SU-DHL-6 (cell line): ENCODE data around the gene WDR43.
A peak's percentile ranks its signal among the peaks of the same experiment; 100 is the strongest.

Experiments used
- H2AFZ ChIP-seq: fragments of 200-600 bp; sonication (generic); 2 replicates; pipeline ENCODE4 v1.6.1; 2014; ENCODE audit warnings: low read depth, mild to moderate bottlenecking, moderate library complexity, mixed read lengths, antibody characterized with exemption, low read length; ENCODE audit not compliant: severe bottlenecking
- H3F3A ChIP-seq: fragments of 200-600 bp; shearing (Covaris generic); 2 replicates; pipeline ENCODE4 v1.6.0; 2016; ENCODE audit warnings: antibody characterized with exemption, mild to moderate bottlenecking; ENCODE audit not compliant: insufficient read depth
- H3K27ac ChIP-seq: fragments of 200-600 bp; sonication (generic); 2 replicates; pipeline ENCODE4 v1.5.1; 2016; ENCODE audit warnings: low read depth, mild to moderate bottlenecking, low read length, moderate library complexity, mixed read lengths
- H3K27me3 ChIP-seq: fragments of 200-600 bp; sonication (generic), shearing (Covaris generic); 2 replicates; pipeline ENCODE4 v1.6.0; 2014; ENCODE audit warnings: mild to moderate bottlenecking, low read length
- H3K36me3 ChIP-seq: fragments of 200-600 bp; sonication (generic); 2 replicates; pipeline ENCODE4 v1.6.1; 2014; ENCODE audit warnings: mild to moderate bottlenecking, low read length, mixed read lengths
- H3K4me2 ChIP-seq: fragments of 300-600, 200-600 bp; shearing (Covaris generic), sonication (generic); 2 replicates; pipeline ENCODE4 v1.6.0; 2014; ENCODE audit warnings: low read length, low read depth, mild to moderate bottlenecking; ENCODE audit not compliant: poor library complexity, severe bottlenecking
- H3K4me3 ChIP-seq: fragments of 200-600 bp; sonication (generic); 2 replicates; pipeline ENCODE4 v1.5.1; 2014; ENCODE audit warnings: antibody characterized with exemption, low read length, mild to moderate bottlenecking, mixed read lengths; ENCODE audit not compliant: insufficient read depth, poor library complexity, severe bottlenecking
- H3K79me2 ChIP-seq: fragments of 200-600 bp; sonication (generic); 2 replicates; pipeline ENCODE4 v1.6.1; 2014; ENCODE audit warnings: mild to moderate bottlenecking, low read length, moderate library complexity; ENCODE audit not compliant: insufficient read depth
- H3K9ac ChIP-seq: fragments of 200-600 bp; sonication (generic); 2 replicates; pipeline ENCODE4 v1.7.0; 2014; ENCODE audit warnings: mild to moderate bottlenecking, low read length
- H3K9me2 ChIP-seq: fragments of 200-600 bp; sonication (generic); replicated peaks from 2 replicates; pipeline ENCODE4 v1.6.1; 2014; ENCODE audit warnings: low read length; ENCODE audit not compliant: insufficient read depth
- H3K9me3 ChIP-seq: fragments of 200-600 bp; sonication (generic); 2 replicates; pipeline ENCODE4 v1.6.1; 2014; ENCODE audit warnings: low read length, mixed read lengths; ENCODE audit not compliant: insufficient read depth
- H4K20me1 ChIP-seq: fragments of 200-600 bp; sonication (generic); 2 replicates; pipeline ENCODE4 v1.6.1; 2014; ENCODE audit warnings: low read depth, mild to moderate bottlenecking, antibody characterized with exemption, low read length, moderate library complexity, mixed read lengths
- EZH2phosphoT487 ChIP-seq: fragments of 200-600 bp; sonication (generic), shearing (Covaris generic); conservative IDR thresholded peaks from 2 replicates; pipeline ENCODE4 v1.6.1; 2018; ENCODE audit warnings: mild to moderate bottlenecking, antibody characterized with exemption, low read length, moderate library complexity, mixed read lengths
- TF ChIP-seq, protein P1 (sequence below): fragments of 200-600 bp; sonication (generic); IDR thresholded peaks from one replicate; pipeline ENCODE4 v1.5.1; 2017; ENCODE audit warnings: antibody characterized with exemption, mild to moderate bottlenecking, low read length, moderate library complexity; ENCODE audit not compliant: insufficient read depth, poor library complexity, severe bottlenecking

WDR43 gene

GRCh38 chr2:28952836-28953211 lies 58.4 kb downstream of the WDR43 start:
- no peak overlapping the region for H3K27ac ChIP-seq

DNA sequence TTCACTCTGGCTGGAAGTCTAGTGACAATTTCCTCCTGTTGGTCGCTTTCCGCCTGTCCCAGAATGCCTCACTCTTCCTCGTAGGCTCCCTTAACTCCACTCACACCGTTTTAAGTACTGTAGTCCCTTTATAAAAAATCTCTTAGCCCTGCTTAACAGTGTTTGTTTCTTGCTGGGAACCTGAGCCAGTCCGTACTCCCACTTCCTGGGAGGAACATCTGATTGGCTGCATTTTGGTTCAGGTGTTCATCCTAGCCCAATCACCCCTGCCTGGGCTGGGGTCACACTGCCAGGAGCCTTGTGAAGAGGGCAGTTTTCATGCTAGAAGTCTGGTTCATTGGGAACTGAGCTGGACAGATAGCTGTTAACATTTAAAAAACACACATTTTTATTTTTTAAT lies 61.0 kb downstream of the WDR43 start:
- no peak overlapping the region for H3K27ac ChIP-seq
- no peaks in the 10 kb centered on the region for H3K79me2 ChIP-seq
- H2AFZ ChIP-seq = no peak overlapping the region
- H3K4me3 ChIP-seq = no peak overlapping the region
- no peaks in the 10 kb centered on the region for H3K27me3 ChIP-seq
- H3F3A ChIP-seq = no peaks in the 10 kb centered on the region; the same call in 1 of the 2 replicates
- TF ChIP-seq, protein P1, sequence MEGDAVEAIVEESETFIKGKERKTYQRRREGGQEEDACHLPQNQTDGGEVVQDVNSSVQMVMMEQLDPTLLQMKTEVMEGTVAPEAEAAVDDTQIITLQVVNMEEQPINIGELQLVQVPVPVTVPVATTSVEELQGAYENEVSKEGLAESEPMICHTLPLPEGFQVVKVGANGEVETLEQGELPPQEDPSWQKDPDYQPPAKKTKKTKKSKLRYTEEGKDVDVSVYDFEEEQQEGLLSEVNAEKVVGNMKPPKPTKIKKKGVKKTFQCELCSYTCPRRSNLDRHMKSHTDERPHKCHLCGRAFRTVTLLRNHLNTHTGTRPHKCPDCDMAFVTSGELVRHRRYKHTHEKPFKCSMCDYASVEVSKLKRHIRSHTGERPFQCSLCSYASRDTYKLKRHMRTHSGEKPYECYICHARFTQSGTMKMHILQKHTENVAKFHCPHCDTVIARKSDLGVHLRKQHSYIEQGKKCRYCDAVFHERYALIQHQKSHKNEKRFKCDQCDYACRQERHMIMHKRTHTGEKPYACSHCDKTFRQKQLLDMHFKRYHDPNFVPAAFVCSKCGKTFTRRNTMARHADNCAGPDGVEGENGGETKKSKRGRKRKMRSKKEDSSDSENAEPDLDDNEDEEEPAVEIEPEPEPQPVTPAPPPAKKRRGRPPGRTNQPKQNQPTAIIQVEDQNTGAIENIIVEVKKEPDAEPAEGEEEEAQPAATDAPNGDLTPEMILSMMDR = no peak
- no peak for TF ChIP-seq EZH2phosphoT487
- no peak overlapping the region for H3K9ac ChIP-seq
- no peaks in the 10 kb centered on the region for H4K20me1 ChIP-seq
- no peaks in the 10 kb centered on the region for H3K36me3 ChIP-seq
- no peak overlapping the region for H3K4me2 ChIP-seq
- no peaks in the 10 kb centered on the region for H3K9me3 ChIP-seq
- no peaks in the 10 kb centered on the region for H3K9me2 ChIP-seq

More at GRCh38 chr2:28952836-28953211, 58.4 kb downstream of the WDR43 start:
- H4K20me1 ChIP-seq = 0 out of 2 replicates have a peak, but pooled peaks cover 10% of the 10 kb centered on the region
- no peak overlapping the region for H3K9ac ChIP-seq
- peaks cover 14% of the 10 kb centered on the region for H3F3A ChIP-seq
- no peaks in the 10 kb centered on the region for H3K9me3 ChIP-seq
- no peaks in the 10 kb centered on the region for H3K27me3 ChIP-seq
- no peaks in the 10 kb centered on the region for H3K79me2 ChIP-seq
- H3K9me2 ChIP-seq = no peaks in the 10 kb centered on the region
- no peak overlapping the region for H2AFZ ChIP-seq
- no peak overlapping the region for H3K4me3 ChIP-seq
- TF ChIP-seq EZH2phosphoT487 = no peak
- TF ChIP-seq, protein P1 = no peak
- H3K36me3 ChIP-seq = peaks cover 14% of the 10 kb centered on the region
- no peak overlapping the region for H3K4me2 ChIP-seq

- no peaks in the 10 kb centered on the region for H3K9me3 ChIP-seq
- no peaks in the 10 kb centered on the region for H3K27me3 ChIP-seq
- no peak overlapping the region for H3K27ac ChIP-seq
- H3K9me2 ChIP-seq = no peaks in the 10 kb centered on the region
- H4K20me1 ChIP-seq = no peaks in the 10 kb centered on the region
- TF ChIP-seq, protein P1 = no peak
- no peak for TF ChIP-seq EZH2phosphoT487
- no peaks in the 10 kb centered on the region for H3K79me2 ChIP-seq
- H3K9ac ChIP-seq = no peak overlapping the region
- H2AFZ ChIP-seq = no peak overlapping the region
- no peak overlapping the region for H3K4me2 ChIP-seq
- H3F3A ChIP-seq = no peaks in the 10 kb centered on the region
- no peaks in the 10 kb centered on the region for H3K36me3 ChIP-seq
- no peak overlapping the region for H3K4me3 ChIP-seq
Observed at GRCh38 chr2:28956415-28956826, 62.0 kb downstream of the WDR43 start.

DNA sequence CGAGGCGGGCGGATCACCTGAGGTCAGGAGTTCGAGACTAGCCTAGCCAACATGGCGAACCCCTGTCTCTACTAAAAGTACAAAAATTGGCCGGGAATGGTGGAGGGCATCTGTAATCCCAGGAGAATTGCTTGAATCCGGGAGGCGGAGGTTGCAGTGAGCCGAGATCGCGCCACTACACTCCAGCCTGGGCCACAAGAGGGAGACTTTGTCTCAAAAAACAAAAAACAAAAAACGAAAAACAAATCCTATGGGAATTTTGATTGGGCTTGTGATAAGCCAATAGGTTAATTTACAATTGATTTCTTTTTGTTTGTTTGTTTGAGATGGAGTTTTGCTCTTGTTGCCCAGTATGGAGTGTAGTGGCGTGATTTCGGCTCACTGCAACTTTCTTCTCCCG lies 62.4 kb downstream of the WDR43 start:
- Histone ChIP-seq H3F3A (no peaks in the 10 kb centered on the region), H3K9ac (no peak overlapping the region), H3K4me3 (no peak overlapping the region), H3K27me3 (no peaks in the 10 kb centered on the region), H3K9me3 (no peaks in the 10 kb centered on the region), H3K36me3 (no peaks in the 10 kb centered on the region), H3K4me2 (no peak overlapping the region), H3K27ac (no peak overlapping the region), H2AFZ (no peak overlapping the region), H3K79me2 (no peaks in the 10 kb centered on the region), H3K9me2 (no peaks in the 10 kb centered on the region), H4K20me1 (no peaks in the 10 kb centered on the region)
- TF ChIP-seq, protein P1 = peak; percentile 16
- no peak for TF ChIP-seq EZH2phosphoT487
